Left colon (tissue), 2 donors: ENCODE data around the gene VEGFB. TPM values are rescaled to one million over a fixed set of nuclear protein-coding genes. Genes with fewer than 3 reads are reported as not detected.
A peak's percentile ranks its signal among the peaks of the same experiment; 100 is the strongest.

Source experiments
- ATAC-seq: fragments of 200-7000 bp; cut with Tn5 transposase; one replicate; pipeline ENCODE4 v1.9.1; 2020; ENCODE audit warnings: mild to moderate bottlenecking, moderate library complexity
- DNase-seq, 2 donors: peaks; one replicate each; pipeline ENCODE4 v3.0.0-alpha.2; 2020
- intact Hi-C, 2 donors: fragments of 100-400 bp; cut with DNase I in 1 of 2; cut with micrococcal nuclease in 1 of 2; formaldehyde crosslinking; loops; one replicate each; pipeline versions ENCODE4 v1.11.2 to v1.14.0; 2022; cut with DNase I, micrococcal nuclease
- total RNA-seq, 2 donors: library from RNA; stranded (reverse); fragmentation: NEBNext Ultra II Directional; extraction: Animal tissue kit (Norgen Biotek cat#: 25700); gene quantifications; one replicate each; pipeline ENCODE4 v1.2.1, GENCODE V29; 2021
- donor health status: DM: no; HTN: no; CAD: no.
- donor health status: DM: yes; HTN: yes; CAD: no.

VEGFB gene
- total RNA-seq, 2 donors from 2014 or later = 40.8 to 68.8 TPM

- DNase-seq (peak in 1 of 2 donors; percentile 59), ATAC-seq (peak; percentile 26)
- intact Hi-C loops = loop anchor here in 1 of 2 donors (10.0 kb wide), 1 partner anchor 81 kb away; the partner anchor contains the start of gene FERMT3
These were observed 51.8 kb downstream of the VEGFB start for GRCh38 chr11:64285885-64286800.

GRCh38 chr11:64286801-64287159 lies 52.4 kb downstream of the VEGFB start:
- DNase-seq (no peak), ATAC-seq (no peak)
- intact Hi-C loops = loop anchor here in 1 of 2 donors (10.0 kb wide), 1 partner anchor 82 kb away; the partner anchor contains the start of gene FERMT3

GRCh38 chr11:64287676-64288352 lies 53.4 kb downstream of the VEGFB start:
- DNase-seq (peak in 1 of 2 donors; percentile 26), ATAC-seq (no peak)
- intact Hi-C loops = loop anchor here in 1 of 2 donors (10.0 kb wide), 1 partner anchor 83 kb away; the partner anchor contains the start of gene FERMT3

GRCh38 chr11:64288353-64288750 lies 54.0 kb downstream of the VEGFB start:
- intact Hi-C loops = loop anchor here in 1 of 2 donors (10.0 kb wide), 1 partner anchor 84 kb away; the partner anchor contains the start of gene FERMT3
- DNase-seq = no peak
- ATAC-seq = no peak

Other genes with a start within 250 kb of the VEGFB start
- gene OTUB1, start 248.1 kb upstream of the VEGFB start, total RNA-seq = 10 to 100 TPM; 67.7 to 79.7 TPM
- 1 to 10 TPM in 1 of 2 donors, not detected in 1; 1.2 TPM for gene FLRT1, start 198.7 kb upstream of the VEGFB start, total RNA-seq
- 10 to 100 TPM; 31.6 to 47.0 TPM for gene MACROD1, start 68.5 kb upstream of the VEGFB start, total RNA-seq
- gene STIP1, start 48.4 kb upstream of the VEGFB start, total RNA-seq = 10 to 100 TPM; 61.2 to 75.1 TPM
- gene FERMT3, start 27.9 kb upstream of the VEGFB start, total RNA-seq = 10 to 100 TPM; 16.1 to 21.7 TPM
- gene TRPT1, start 8.4 kb upstream of the VEGFB start, total RNA-seq = 10 to 100 TPM; 58.5 to 74.6 TPM
- 100 to 1,000 TPM; 116 to 154 TPM for gene NUDT22, start 8.3 kb upstream of the VEGFB start, total RNA-seq
- 10 to 100 TPM; 54.8 to 60.6 TPM for gene DNAJC4, start 4.0 kb upstream of the VEGFB start, total RNA-seq
- gene FKBP2, start 6.5 kb downstream of the VEGFB start, total RNA-seq = 100 to 1,000 TPM in 1 of 2 donors, 10 to 100 TPM in 1; 78.5 to 104 TPM
- gene PPP1R14B, start 12.4 kb downstream of the VEGFB start, total RNA-seq = 100 to 1,000 TPM in 1 of 2 donors, 10 to 100 TPM in 1; 96.2 to 147 TPM
- 10 to 100 TPM; 69.9 to 92.2 TPM for gene PLCB3, start 16.9 kb downstream of the VEGFB start, total RNA-seq
- 10 to 100 TPM; 83.9 to 90.0 TPM for gene BAD, start 50.1 kb downstream of the VEGFB start, total RNA-seq
- gene GPR137, start 51.3 kb downstream of the VEGFB start, total RNA-seq = 10 to 100 TPM; 31.2 to 37.3 TPM
- gene KCNK4, start 56.7 kb downstream of the VEGFB start, total RNA-seq = not detected
- under 1 TPM; 0.43 to 0.98 TPM for gene CATSPERZ, start 65.8 kb downstream of the VEGFB start, total RNA-seq
- gene ESRRA, start 70.9 kb downstream of the VEGFB start, total RNA-seq = 100 to 1,000 TPM; 185 to 212 TPM
- 10 to 100 TPM; 60.6 to 67.5 TPM for gene TRMT112, start 83.0 kb downstream of the VEGFB start, total RNA-seq
- gene PRDX5, start 83.5 kb downstream of the VEGFB start, total RNA-seq = 100 to 1,000 TPM; 272 to 327 TPM
- gene CCDC88B, start 105.6 kb downstream of the VEGFB start, total RNA-seq = 10 to 100 TPM; 21.6 to 28.8 TPM
- 10 to 100 TPM; 30.4 to 42.6 TPM for gene RPS6KA4, start 124.6 kb downstream of the VEGFB start, total RNA-seq